GM12878 (cell line): ENCODE results near the gene AURKAIP1. TPM values are rescaled to one million over a fixed set of nuclear protein-coding genes. Genes with fewer than 3 reads are reported as not detected.
A peak's percentile ranks its signal among the peaks of the same experiment; 100 is the strongest.

Experiments used
- ATAC-seq: fragments of 200-7000 bp; cut with Tn5 transposase; 3 replicates; pipeline ENCODE4 v1.9.1; 2020; ENCODE audit warnings: mild to moderate bottlenecking, moderate library complexity
- BruUV-seq: library from RNA; stranded (reverse); fragments of 400-500 nt; replicated peaks from 2 replicates; lab custom pipeline; 2021; lab: Mats Ljungman, UMichigan
- CTCF ChIA-PET: fragments of 300-600 bp; sonication (Branson Sonifier 250); formaldehyde crosslinking; extraction: SDS; loops from one replicate; lab custom pipeline; 2021; ENCODE audit warnings: inconsistent platforms; lab: Yijun Ruan, JAX
- POLR2A ChIA-PET: fragments of 350-600 bp; formaldehyde crosslinking; extraction: SDS; loops from one replicate; lab custom pipeline; 2021; ENCODE audit warnings: inconsistent platforms; lab: Charles Lee
- RAD21 ChIA-PET: fragments of 300-600 bp; sonication (Branson Sonifier 250); formaldehyde crosslinking; loops from one replicate; lab custom pipeline; 2023; ENCODE audit warnings: antibody characterized with exemption; ENCODE audit not compliant: unreplicated experiment; lab: Charles Lee
- SMC1A ChIA-PET: fragments of 300-600 bp; sonication (Branson Sonifier 250); formaldehyde crosslinking; loops from one replicate; lab custom pipeline; 2023; ENCODE audit not compliant: unreplicated experiment, uncharacterized antibody; lab: Charles Lee
- DNase-seq: peaks from one replicate; pipeline ENCODE4 v3.0.0-alpha.2; 2011; ENCODE audit warnings: low read depth, low spot score
- FAIRE-seq: peaks from 3 replicates; lab custom pipeline; 2011; peaks lifted over from hg19 to GRCh38; lab: Jason Lieb, UNC
- H2AFZ ChIP-seq: 2 replicates; pipeline ENCODE4 v1.6.0; 2011; ENCODE audit warnings: low read depth, low read length, control low read depth; ENCODE audit not compliant: control insufficient read depth
- H3K27ac ChIP-seq: 2 replicates; pipeline ENCODE4 v1.5.1; 2011; ENCODE audit warnings: control low read depth; ENCODE audit not compliant: control insufficient read depth, insufficient read depth
- H3K27me3 ChIP-seq, 2 experiments: replicated peaks in 1 of 2; 2 replicates each; pipeline versions ENCODE4 v1.6.0 to v1.6.1; 2011; ENCODE audit warnings: low read length in 1 of 2; ENCODE audit not compliant: control insufficient read depth in 2 of 2, insufficient read depth in 2 of 2
- H3K36me3 ChIP-seq, 2 experiments: 2 replicates each; pipeline ENCODE4 v1.5.1; 2011; ENCODE audit warnings: low read length in 1 of 2; ENCODE audit not compliant: control insufficient read depth in 2 of 2, insufficient read depth in 2 of 2
- H3K4me1 ChIP-seq: 2 replicates; pipeline ENCODE4 v1.6.1; 2011; ENCODE audit warnings: mild to moderate bottlenecking, low read length, moderate library complexity, mixed read lengths; ENCODE audit not compliant: control insufficient read depth, insufficient read depth
- H3K4me2 ChIP-seq: 2 replicates; pipeline ENCODE4 v1.6.0; 2011; ENCODE audit warnings: control low read depth; ENCODE audit not compliant: control insufficient read depth, insufficient read depth
- H3K4me3 ChIP-seq: fragments of 200-600 bp; sonication (generic); 2 replicates; pipeline ENCODE4 v1.5.1; 2016
- H3K79me2 ChIP-seq: 2 replicates; pipeline ENCODE4 v1.6.0; 2011; ENCODE audit warnings: low read length; ENCODE audit not compliant: control insufficient read depth, insufficient read depth
- H3K9ac ChIP-seq: 2 replicates; pipeline ENCODE4 v1.8.0; 2011; ENCODE audit warnings: low read length, control low read depth, mixed read lengths; ENCODE audit not compliant: control insufficient read depth, insufficient read depth
- H3K9me3 ChIP-seq: replicated peaks from 3 replicates; pipeline ENCODE4 v1.5.1; 2011; ENCODE audit warnings: mild to moderate bottlenecking, low read length; ENCODE audit not compliant: control insufficient read depth, insufficient read depth
- H4K20me1 ChIP-seq: 2 replicates; pipeline ENCODE4 v1.6.0; 2011; ENCODE audit not compliant: control insufficient read depth, insufficient read depth
- BCLAF1 ChIP-seq: fragments of 450-650 bp; IDR thresholded peaks from 2 replicates; pipeline ENCODE4 v1.6.1; 2017; ENCODE audit warnings: antibody characterized with exemption, mild to moderate bottlenecking, moderate library complexity
- ESRRA ChIP-seq: IDR thresholded peaks from 2 replicates; pipeline ENCODE4 v1.6.1; 2012; ENCODE audit warnings: mild to moderate bottlenecking, low read length, improper control_type of control experiment
- IKZF1 ChIP-seq: fragments of 450-650 bp; conservative IDR thresholded peaks from 2 replicates; pipeline ENCODE4 v1.6.1; 2017; ENCODE audit warnings: antibody characterized with exemption, mild to moderate bottlenecking
- IKZF2 ChIP-seq, 2 experiments: fragments of 450-650 bp; IDR thresholded peaks; 2 replicates each; pipeline ENCODE4 v1.6.1; 2017; ENCODE audit warnings: mild to moderate bottlenecking in 2 of 2, moderate library complexity in 2 of 2
- KLF5 ChIP-seq: fragments of 450-650 bp; IDR thresholded peaks from 2 replicates; pipeline ENCODE4 v1.6.1; 2014; ENCODE audit warnings: mild to moderate bottlenecking; ENCODE audit not compliant: partially characterized antibody
- MEF2A ChIP-seq: IDR thresholded peaks from 2 replicates; pipeline ENCODE4 v1.6.1; 2011; ENCODE audit warnings: low read depth, mild to moderate bottlenecking, low read length, moderate library complexity; ENCODE audit not compliant: insufficient read depth
- NBN ChIP-seq: fragments of 450-650 bp; IDR thresholded peaks from 2 replicates; pipeline ENCODE4 v1.6.1; 2016
- NFYB ChIP-seq: IDR thresholded peaks from 2 replicates; pipeline ENCODE4 v1.6.1; 2011; ENCODE audit warnings: low read depth, mild to moderate bottlenecking, low read length, improper control_type of control experiment, moderate library complexity; ENCODE audit not compliant: insufficient read depth
- NKRF ChIP-seq: fragments of 450-650 bp; conservative IDR thresholded peaks from 2 replicates; pipeline ENCODE4 v1.6.1; 2017; ENCODE audit warnings: mild to moderate bottlenecking, moderate library complexity
- POLR2A ChIP-seq: IDR thresholded peaks from 2 replicates; pipeline ENCODE4 v1.6.1; 2011; ENCODE audit warnings: low read depth, mild to moderate bottlenecking, low read length
- RB1 ChIP-seq: fragments of 450-650 bp; formaldehyde crosslinking; IDR thresholded peaks from 2 replicates; pipeline ENCODE4 v1.6.1; 2017; ENCODE audit warnings: mild to moderate bottlenecking, borderline replicate concordance
- SIN3A ChIP-seq: IDR thresholded peaks from 2 replicates; pipeline ENCODE4 v1.6.1; 2012; ENCODE audit warnings: low read depth, low read length, improper control_type of control experiment
- SMARCA5 ChIP-seq: fragments of 450-650 bp; IDR thresholded peaks from 2 replicates; pipeline ENCODE4 v1.6.1; 2017; ENCODE audit warnings: mild to moderate bottlenecking
- TAF1 ChIP-seq: IDR thresholded peaks from 2 replicates; pipeline ENCODE4 v1.6.1; 2011; ENCODE audit warnings: mild to moderate bottlenecking, low read depth, low read length, borderline replicate concordance
- TARDBP ChIP-seq: IDR thresholded peaks from 2 replicates; pipeline ENCODE4 v1.6.1; 2016; ENCODE audit warnings: borderline replicate concordance
- TBL1XR1 ChIP-seq: IDR thresholded peaks from 2 replicates; pipeline ENCODE4 v1.6.1; 2012; ENCODE audit warnings: low read depth, low read length, improper control_type of control experiment
- WGBS: methylation state at CpG from one replicate; pipeline ENCODE4 v1.1.6; 2016; ENCODE audit warnings: low lambda C conversion rate; ENCODE audit not compliant: insufficient replicate concordance, insufficient coverage; ENCODE audit errors: missing lambda C conversion rate; 5-methylcytosine and 5-hydroxymethylcytosine counted together
- in situ Hi-C: fragments of 300-500 bp; cut with MboI; formaldehyde crosslinking; loops from 9 replicates; pipeline ENCODE4 v1.14.3; 2018; ENCODE audit warnings: mixed read lengths
- intact Hi-C: fragments of 100-400 bp; cut with micrococcal nuclease; formaldehyde crosslinking; loops from one replicate; pipeline ENCODE4 v1.14.2; 2022; ENCODE audit not compliant: unreplicated experiment
- polyA plus RNA-seq, 11 experiments: library from polyadenylated mRNA; depleted of rRNA in 4 of 11; unstranded in 6 of 11; stranded (reverse) in 5 of 11; fragments of >200 nt; fragmentation: Nextera tagmentation in 4 of 11; fragmentation: Illumina TruSeq in 1 of 11; extraction: Ambion mirVana in 4 of 11; extraction: Trizol in 1 of 11; gene quantifications; 1 replicate in 1 of 11; 2 replicates in 10 of 11; pipeline versions ENCODE4 v1.2.1 to v1.2.3, GENCODE V29; 2011 to 2016; ENCODE audit warnings: inconsistent platforms in 2 of 11, missing spikeins in 2 of 11, low read depth in 1 of 11
- total RNA-seq, 4 experiments: library from RNA; depleted of rRNA in 3 of 4; stranded (reverse); fragments of >200 nt in 3 of 4; fragmentation: Illumina TruSeq in 1 of 4; extraction: Trizol in 1 of 4; gene quantifications; 2 replicates each; pipeline versions ENCODE4 v1.2.1 to v1.2.3, GENCODE V29; 2013 to 2021

The AURKAIP1 gene
- total and polyA plus RNA-seq, 10 of the 15 experiments (the other 5 are each of a cell fraction or from before 2014, with no cell fraction given): 6.5 to 366 (median 120) TPM

GRCh38 chr1:1349256-1350012 is 25.6 kb downstream of the AURKAIP1 start, which contains the start of gene DVL1 (continued):
- no peak for TF ChIP-seq ESRRA
- TF ChIP-seq IKZF2 (IDR thresholded peaks at IDR 0.05): no peak
- TF ChIP-seq TARDBP: peak; percentile 15; the same call in 1 of the 2 replicates
- no peak; the same call in 1 of the 2 replicates for TF ChIP-seq SIN3A
- no peak for TF ChIP-seq MEF2A

GRCh38 chr1:1348420-1349255 is 26.4 kb downstream of the AURKAIP1 start:
- BruUV-seq: no TSS peak
- POLR2A ChIA-PET: interaction anchor here (0.7 kb wide), 1 partner anchor 27 kb away, joined by 5 read pairs; the partner anchor contains the start of gene AURKAIP1
- H3K79me2 ChIP-seq: peaks cover 2% of the 10 kb centered on the region
- TF ChIP-seq NBN (no peak), TAF1 (no peak), IKZF1 (peak; percentile 34; the same call in 1 of the 2 replicates), TBL1XR1 (no peak), POLR2A (no peak), NFYB (no peak), KLF5 (no peak), NKRF (peak; percentile 47; the same call in 1 of the 2 replicates), BCLAF1 (no peak), RB1 (peak; percentile 30; the same call in 1 of the 2 replicates), SMARCA5 (0 out of 2 replicates have a peak, but pooled peaks have one; percentile 11)

More at GRCh38 chr1:1348420-1349255, 26.4 kb downstream of the AURKAIP1 start:
- Histone ChIP-seq H3K36me3 (no peaks in the 10 kb centered on the region), H4K20me1 (no peaks in the 10 kb centered on the region), H3K9ac (peak overlapping the region; percentile 38), H3K4me2 (peak overlapping the region; percentile 83), H3K4me3 (peak overlapping the region; percentile 83), H2AFZ (peak overlapping the region; percentile 13; the same call in 1 of the 2 replicates), H3K27me3 (peaks cover 0 to 2% of the 10 kb centered on the region in 2 experiments; a peak in 1 of 4 replicates), H3K4me1 (peaks cover 6% of the 10 kb centered on the region; the same call in 1 of the 2 replicates), H3K27ac (no peak overlapping the region), H3K9me3 (no peaks in the 10 kb centered on the region)
- ATAC-seq (no peak; the same call in 2 of the 3 replicates), FAIRE-seq (no peak), DNase-seq (no peak)
- WGBS: 1% methylated on average over 52 of the region's 109 CpGs
- ChIA-PET RAD21 (interaction anchor here (1.1 to 1.5 kb wide), 3 partner anchors 24 to 43 kb away, joined by 3 to 4 read pairs (median 3); partner anchors contain the start of gene AURKAIP1), SMC1A (interaction anchor here (0.9 kb wide), 1 partner anchor 23 kb away, joined by 3 read pairs; no protein-coding TSS in a partner anchor), CTCF (interaction anchor here (0.6 to 2.1 kb wide), 7 partner anchors 21 to 157 kb away, joined by 3 to 12 read pairs (median 4); no protein-coding TSS in a partner anchor)
- intact Hi-C loops: loop anchor here (2.0 kb wide), 1 partner anchor 50 kb away; the partner anchor contains the start of gene CCNL2
- in situ Hi-C loops: no loop called here
